Breast epithelium (tissue), 4 donors: Measurements from ENCODE around the gene HABP2. TPM values are rescaled to one million over a fixed set of nuclear protein-coding genes. Genes with fewer than 3 reads are reported as not detected.

ENCODE experiments used
- DNase-seq, 2 donors: peaks; one replicate each; pipeline ENCODE4 v3.0.0-alpha.2; 2019; ENCODE audit warnings: low spot score in 2 of 2
- H3K27ac ChIP-seq, 2 donors: fragments of 200-600 bp; sonication (generic) in 1 of 2; one replicate each; pipeline ENCODE4 v1.5.1; 2016 to 2019; ENCODE audit warnings: mild to moderate bottlenecking in 1 of 2
- H3K27me3 ChIP-seq, 2 donors: fragments of 200-600 bp; sonication (generic) in 1 of 2; one replicate each; pipeline versions ENCODE4 v1.5.1 to v1.6.0; 2017 to 2019; ENCODE audit warnings: control low read depth in 1 of 2, mild to moderate bottlenecking in 1 of 2
- H3K36me3 ChIP-seq: fragments of 200-600 bp; one replicate; pipeline ENCODE4 v1.5.1; 2019
- H3K4me1 ChIP-seq, 2 donors: fragments of 200-600 bp; sonication (generic); one replicate each; pipeline ENCODE4 v1.5.1; 2016 to 2019; ENCODE audit warnings: control low read depth in 1 of 2
- H3K4me3 ChIP-seq, 3 donors: fragments of 200-600 bp; sonication (generic); 1 replicate in 2 of 3; 2 replicates in 1 of 3; pipeline ENCODE4 v1.5.1; 2016 to 2019; ENCODE audit warnings: mild to moderate bottlenecking in 3 of 3, moderate library complexity in 2 of 3
- H3K9me3 ChIP-seq, 2 donors: fragments of 200-600 bp; sonication (generic) in 1 of 2; one replicate each; pipeline ENCODE4 v1.5.1; 2016 to 2019; ENCODE audit warnings: control low read depth in 1 of 2
- CTCF ChIP-seq, 3 donors: fragments of 450-650 bp; IDR thresholded peaks; one replicate each; pipeline ENCODE4 v1.5.1; 2016 to 2017; ENCODE audit warnings: antibody characterized with exemption in 3 of 3, mild to moderate bottlenecking in 3 of 3, moderate library complexity in 3 of 3
- POLR2A ChIP-seq: fragments of 450-650 bp; IDR thresholded peaks from one replicate; pipeline ENCODE4 v1.6.1; 2016; ENCODE audit warnings: antibody characterized with exemption, mild to moderate bottlenecking, moderate library complexity
- POLR2AphosphoS5 ChIP-seq, 3 donors: sonication (generic); formaldehyde crosslinking; IDR thresholded peaks; one replicate each; pipeline ENCODE4 v1.6.1; 2017; ENCODE audit warnings: antibody characterized with exemption in 3 of 3
- intact Hi-C: fragments of 100-400 bp; cut with DNase I; formaldehyde crosslinking; loops from one replicate; pipeline ENCODE4 v1.15.1; 2023; ENCODE audit warnings: low total_unique reads
- total RNA-seq, 3 donors: library from RNA; depleted of rRNA; stranded (reverse); fragments of >200 nt; gene quantifications; one replicate each; pipeline ENCODE4 v1.1.0, GENCODE V29; 2016

HABP2 gene
- total RNA-seq, 3 donors from 2014 or later = 0.29 to 0.66 TPM; not detected in 1

- H3K4me3 ChIP-seq = no peak overlapping the region
- H3K27ac ChIP-seq = peak overlapping the region in 1 of 2 donors; percentile 36
- H3K9me3 ChIP-seq = no peaks in the 10 kb centered on the region
- no peak for DNase-seq
- intact Hi-C loops = no loop called here
- H3K27me3 ChIP-seq = no peaks in the 10 kb centered on the region
- no peaks in the 10 kb centered on the region for H3K4me1 ChIP-seq
- no peaks in the 10 kb centered on the region for H3K36me3 ChIP-seq
- TF ChIP-seq CTCF (IDR thresholded peaks at IDR 0.05) (no peak), POLR2A (no peak), POLR2AphosphoS5 (IDR thresholded peaks at IDR 0.05) (no peak)
Observed at GRCh38 chr10:113518415-113518814, 34.4 kb upstream of the HABP2 start.

- H3K27me3 ChIP-seq = no peaks in the 10 kb centered on the region
- H3K27ac ChIP-seq = peak overlapping the region; percentile 76 to 77
- TF ChIP-seq CTCF (IDR thresholded peaks at IDR 0.05) (no peak), POLR2A (no peak), POLR2AphosphoS5 (IDR thresholded peaks at IDR 0.05) (no peak)
- no peaks in the 10 kb centered on the region for H3K4me1 ChIP-seq
- H3K9me3 ChIP-seq = no peaks in the 10 kb centered on the region
- no peaks in the 10 kb centered on the region for H3K36me3 ChIP-seq
- intact Hi-C loops = no loop called here
- no peak for DNase-seq
- H3K4me3 ChIP-seq = no peak overlapping the region
Observed at GRCh38 chr10:113518816-113519591, 33.8 kb upstream of the HABP2 start.

GRCh38 chr10:113519681-113520115 is 33.2 kb upstream of the HABP2 start:
- Histone ChIP-seq H3K27me3 (no peaks in the 10 kb centered on the region), H3K4me1 (no peaks in the 10 kb centered on the region), H3K9me3 (no peaks in the 10 kb centered on the region), H3K36me3 (no peaks in the 10 kb centered on the region), H3K4me3 (no peak overlapping the region), H3K27ac (peak overlapping the region; percentile 76 to 77)
- no peak for DNase-seq
- TF ChIP-seq POLR2AphosphoS5 (IDR thresholded peaks at IDR 0.05) (no peak), CTCF (IDR thresholded peaks at IDR 0.05) (no peak), POLR2A (no peak)
- intact Hi-C loops = no loop called here

GRCh38 chr10:113520261-113520660 is 32.6 kb upstream of the HABP2 start:
- TF ChIP-seq POLR2AphosphoS5 (IDR thresholded peaks at IDR 0.05) = no peak
- TF ChIP-seq CTCF (IDR thresholded peaks at IDR 0.05) = no peak
- no peak for TF ChIP-seq POLR2A
- intact Hi-C loops = no loop called here
- Histone ChIP-seq H3K4me1 (no peaks in the 10 kb centered on the region), H3K4me3 (no peak overlapping the region), H3K36me3 (no peaks in the 10 kb centered on the region), H3K27me3 (no peaks in the 10 kb centered on the region), H3K27ac (peak overlapping the region; percentile 76 to 77), H3K9me3 (no peaks in the 10 kb centered on the region)
- no peak for DNase-seq

GRCh38 chr10:113520690-113521474 is 32.0 kb upstream of the HABP2 start:
- no peaks in the 10 kb centered on the region for H3K36me3 ChIP-seq
- H3K4me1 ChIP-seq = no peaks in the 10 kb centered on the region
- TF ChIP-seq POLR2A (no peak), CTCF (IDR thresholded peaks at IDR 0.05) (peak; percentile 98 to 99 (median 99)), POLR2AphosphoS5 (IDR thresholded peaks at IDR 0.05) (peak in 1 of 3 donors; percentile 57)
- intact Hi-C loops = no loop called here
- H3K27ac ChIP-seq = peak overlapping the region; percentile 76 to 77
- H3K4me3 ChIP-seq = no peak overlapping the region
- H3K27me3 ChIP-seq = no peaks in the 10 kb centered on the region
- H3K9me3 ChIP-seq = no peaks in the 10 kb centered on the region
- DNase-seq = peak; percentile 60 to 76
